IPS DF 6.9 (cell line): Measurements from ENCODE around the gene CAMK1D.
"Not testable (repeated sequence)": the region's sequence is repeated elsewhere in the genome, so short reads cannot be mapped to it uniquely, and the experiment has no call there.

Experiments
- DNase-seq: peaks from one replicate; pipeline ENCODE4 v3.0.0-alpha.2; 2013; ENCODE audit warnings: low read depth, low spot score
- H3K27ac ChIP-seq: one replicate; pipeline ENCODE4 v1.5.1; 2013; ENCODE audit warnings: low read length, control low read depth
- H3K27me3 ChIP-seq: 2 replicates; pipeline ENCODE4 v1.6.1; 2013; ENCODE audit warnings: mild to moderate bottlenecking, low read length; ENCODE audit not compliant: control insufficient read depth, insufficient read depth
- H3K36me3 ChIP-seq: 2 replicates; pipeline ENCODE4 v1.6.1; 2013; ENCODE audit warnings: low read length; ENCODE audit not compliant: control insufficient read depth, insufficient read depth
- H3K4me1 ChIP-seq: 2 replicates; pipeline ENCODE4 v1.6.1; 2013; ENCODE audit warnings: low read length; ENCODE audit not compliant: control insufficient read depth, insufficient read depth
- H3K4me3 ChIP-seq: 2 replicates; pipeline ENCODE4 v1.5.1; 2013; ENCODE audit warnings: mild to moderate bottlenecking, low read length
- H3K9me3 ChIP-seq: 2 replicates; pipeline ENCODE4 v1.6.1; 2013; ENCODE audit warnings: low read length, inconsistent platforms; ENCODE audit not compliant: control insufficient read depth, insufficient read depth
- WGBS: extraction: QIAGEN DNeasy Blood & Tissue Kit; methylation state at CpG from one replicate; pipeline ENCODE4 v1.1.7; 2013; ENCODE audit warnings: mixed read lengths, missing lambda C conversion rate; ENCODE audit not compliant: insufficient read length, insufficient coverage; 5-methylcytosine and 5-hydroxymethylcytosine counted together

The CAMK1D gene

GRCh38 chr10:12865515-12865914 lies 516.2 kb downstream of the CAMK1D start:
- not testable (repeated sequence) for H3K4me3 ChIP-seq, H3K27ac ChIP-seq, H3K4me1 ChIP-seq, DNase-seq, H3K9me3 ChIP-seq, H3K36me3 ChIP-seq, H3K27me3 ChIP-seq
- no CpG with 5 or more reads among the region's 6 CpGs for WGBS

DNA sequence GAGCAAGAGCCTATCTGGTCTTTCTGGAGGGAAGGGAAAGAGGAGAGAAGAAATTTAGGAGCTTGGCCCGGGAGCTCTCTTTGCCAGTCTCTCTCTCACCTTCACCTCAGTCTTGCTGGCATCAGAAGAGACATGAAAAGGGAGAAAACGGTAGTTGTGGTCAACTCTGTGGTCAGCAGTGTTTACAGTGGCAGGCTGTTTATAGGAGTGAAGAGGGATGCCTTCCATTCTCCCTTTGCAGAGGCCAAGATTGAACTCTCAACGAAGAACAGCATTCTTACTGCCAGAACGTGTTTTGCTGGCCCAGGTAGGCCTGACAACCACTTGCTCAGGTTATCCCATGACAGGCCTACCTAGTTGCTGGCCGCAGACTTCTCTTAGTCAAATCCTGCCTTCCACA lies 518.9 kb downstream of the CAMK1D start:
- no peaks in the 10 kb centered on the region for H3K9me3 ChIP-seq
- H3K27me3 ChIP-seq: no peaks in the 10 kb centered on the region
- no peak overlapping the region for H3K27ac ChIP-seq
- H3K4me3 ChIP-seq: no peak overlapping the region
- no CpG with 5 or more reads among the region's 5 CpGs for WGBS
- no peaks in the 10 kb centered on the region for H3K36me3 ChIP-seq
- no peak for DNase-seq
- H3K4me1 ChIP-seq: no peaks in the 10 kb centered on the region

- Histone ChIP-seq H3K4me1 (no peaks in the 10 kb centered on the region), H3K4me3 (no peak overlapping the region), H3K9me3 (no peaks in the 10 kb centered on the region), H3K27me3 (no peaks in the 10 kb centered on the region), H3K27ac (no peak overlapping the region), H3K36me3 (no peaks in the 10 kb centered on the region)
- no peak for DNase-seq
- no CpG with 5 or more reads among the region's 3 CpGs for WGBS
Observed at GRCh38 chr10:12869427-12869826, 520.1 kb downstream of the CAMK1D start.

DNA sequence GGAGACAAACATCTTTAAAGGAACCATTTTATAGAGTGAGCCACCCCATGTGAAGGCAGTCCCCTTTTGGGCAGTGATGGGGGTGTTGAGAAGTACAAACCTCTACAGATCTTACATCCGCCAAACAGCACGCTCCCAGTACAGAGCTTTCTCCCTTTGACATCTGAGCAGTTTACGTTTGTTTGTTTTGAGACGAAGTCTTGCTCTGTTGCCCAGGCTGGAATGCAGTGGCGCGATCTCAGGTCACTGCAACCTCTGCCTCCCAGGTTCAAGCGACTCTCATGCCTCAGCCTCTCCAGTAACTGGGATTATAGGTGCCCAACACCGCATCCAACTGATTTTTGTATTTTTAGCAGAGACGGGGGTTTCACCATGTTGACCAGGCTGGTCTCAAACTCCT lies 523.2 kb downstream of the CAMK1D start:
- no peak overlapping the region for H3K4me3 ChIP-seq
- DNase-seq: no peak
- H3K9me3 ChIP-seq: no peaks in the 10 kb centered on the region
- no peaks in the 10 kb centered on the region for H3K4me1 ChIP-seq
- WGBS: no CpG with 5 or more reads among the region's 9 CpGs
- no peaks in the 10 kb centered on the region for H3K36me3 ChIP-seq
- H3K27ac ChIP-seq: no peak overlapping the region
- H3K27me3 ChIP-seq: no peaks in the 10 kb centered on the region

DNA sequence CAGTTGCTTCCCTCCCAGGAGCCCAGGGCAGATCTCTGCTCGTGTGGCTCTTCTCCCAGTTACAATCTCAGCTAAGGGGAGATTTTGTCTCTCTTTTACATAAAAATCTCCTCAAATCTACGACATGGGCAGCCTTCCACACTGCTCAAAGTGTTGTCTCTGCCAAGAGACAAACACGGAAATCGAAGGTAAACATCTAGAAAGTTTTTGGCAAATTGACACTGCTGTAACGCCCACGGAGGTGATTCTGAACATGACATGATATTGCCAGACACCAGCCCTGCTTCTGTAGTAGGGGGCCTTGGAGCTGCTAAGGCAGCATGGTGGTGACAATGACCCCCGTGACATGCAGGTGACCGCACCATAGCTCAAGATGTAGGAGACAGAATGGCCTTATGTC lies 523.8 kb downstream of the CAMK1D start:
- Histone ChIP-seq H3K27ac (no peak overlapping the region), H3K4me1 (no peaks in the 10 kb centered on the region), H3K9me3 (no peaks in the 10 kb centered on the region), H3K27me3 (no peaks in the 10 kb centered on the region), H3K36me3 (no peaks in the 10 kb centered on the region), H3K4me3 (no peak overlapping the region)
- no peak for DNase-seq
- WGBS: no CpG with 5 or more reads among the region's 8 CpGs

- no CpG with 5 or more reads among the region's 6 CpGs for WGBS
- H3K27ac ChIP-seq: no peak overlapping the region
- no peaks in the 10 kb centered on the region for H3K27me3 ChIP-seq
- H3K4me3 ChIP-seq: no peak overlapping the region
- H3K4me1 ChIP-seq: no peaks in the 10 kb centered on the region
- H3K36me3 ChIP-seq: no peaks in the 10 kb centered on the region
- no peak for DNase-seq
- no peaks in the 10 kb centered on the region for H3K9me3 ChIP-seq
Observed at GRCh38 chr10:12874501-12874900, 525.2 kb downstream of the CAMK1D start.

DNA sequence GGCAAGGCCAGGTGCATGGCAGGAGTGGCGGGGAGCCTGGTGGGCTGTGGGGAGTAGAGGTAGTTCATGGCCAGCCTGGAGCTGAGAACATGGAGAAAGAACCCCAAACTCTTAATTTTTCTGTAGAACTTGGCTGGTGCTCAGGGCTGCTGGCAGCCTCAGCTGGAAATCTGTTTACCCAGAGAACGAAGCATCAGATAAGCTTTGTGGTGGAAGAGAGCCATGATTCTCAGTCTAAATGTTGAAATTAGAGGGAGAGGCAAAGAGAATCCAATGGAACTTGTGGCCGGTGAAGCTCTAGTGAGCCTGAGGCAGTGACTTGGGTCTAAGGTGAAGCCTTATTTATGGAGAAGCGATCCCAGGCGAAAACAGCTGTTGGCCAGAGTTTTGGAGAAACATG lies 525.8 kb downstream of the CAMK1D start:
- no peak for DNase-seq
- H3K36me3 ChIP-seq: no peaks in the 10 kb centered on the region
- H3K27me3 ChIP-seq: no peaks in the 10 kb centered on the region
- WGBS: no CpG with 5 or more reads among the region's 5 CpGs
- no peak overlapping the region for H3K27ac ChIP-seq
- no peak overlapping the region for H3K4me3 ChIP-seq
- no peaks in the 10 kb centered on the region for H3K9me3 ChIP-seq
- H3K4me1 ChIP-seq: no peaks in the 10 kb centered on the region

- Histone ChIP-seq H3K36me3 (no peaks in the 10 kb centered on the region), H3K9me3 (no peaks in the 10 kb centered on the region), H3K27me3 (no peaks in the 10 kb centered on the region), H3K27ac (no peak overlapping the region), H3K4me1 (no peaks in the 10 kb centered on the region), H3K4me3 (no peak overlapping the region)
- DNase-seq: no peak
- WGBS: no CpG with 5 or more reads among the region's 5 CpGs
Observed at GRCh38 chr10:12876266-12876665, 526.9 kb downstream of the CAMK1D start.

DNA sequence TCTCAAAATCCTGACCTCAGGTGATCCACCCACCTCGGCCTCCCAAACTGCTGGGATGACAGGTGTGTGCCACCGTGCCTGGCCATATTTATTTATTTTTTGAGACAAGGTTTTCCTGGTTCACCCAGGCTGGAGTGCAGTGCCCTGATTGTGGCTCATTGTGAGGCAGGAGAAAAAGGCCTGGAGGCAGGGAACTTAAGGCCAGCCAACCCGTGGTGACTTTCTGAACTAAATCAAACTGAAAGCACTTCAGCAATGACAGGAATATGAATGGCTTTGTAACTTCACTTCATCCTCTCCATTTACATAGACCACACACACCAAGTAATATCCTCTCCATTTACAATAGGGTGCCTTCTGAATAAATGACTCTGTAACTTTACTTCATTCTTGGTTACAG lies 527.8 kb downstream of the CAMK1D start:
- Histone ChIP-seq H3K27me3 (no peaks in the 10 kb centered on the region), H3K4me1 (no peaks in the 10 kb centered on the region), H3K27ac (no peak overlapping the region), H3K36me3 (no peaks in the 10 kb centered on the region), H3K9me3 (no peaks in the 10 kb centered on the region), H3K4me3 (no peak overlapping the region)
- no peak for DNase-seq
- no CpG with 5 or more reads among the region's 3 CpGs for WGBS

DNA sequence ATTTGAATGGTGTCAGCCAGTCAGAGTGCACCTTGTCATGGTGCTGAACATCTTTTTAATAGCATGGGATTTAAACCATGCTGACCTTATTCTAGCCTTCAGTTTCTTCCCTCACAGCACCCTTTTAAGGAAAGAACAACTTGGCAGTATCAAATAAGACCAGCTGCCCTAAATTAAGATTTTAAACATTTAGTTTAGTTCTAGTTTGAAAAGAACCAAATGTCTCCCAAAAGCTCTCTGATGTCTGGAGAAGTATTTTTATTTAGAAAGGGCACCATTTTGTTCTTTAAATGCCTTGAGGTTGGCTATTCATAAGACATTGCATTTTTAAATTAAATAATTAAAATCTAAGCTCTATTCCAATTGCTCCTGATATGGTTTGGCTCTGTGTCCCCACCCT lies 531.1 kb downstream of the CAMK1D start:
- Histone ChIP-seq H3K9me3 (no peaks in the 10 kb centered on the region), H3K27ac (no peak overlapping the region), H3K4me1 (no peaks in the 10 kb centered on the region), H3K36me3 (no peaks in the 10 kb centered on the region), H3K27me3 (no peaks in the 10 kb centered on the region), H3K4me3 (no peak overlapping the region)
- DNase-seq: no peak

DNA sequence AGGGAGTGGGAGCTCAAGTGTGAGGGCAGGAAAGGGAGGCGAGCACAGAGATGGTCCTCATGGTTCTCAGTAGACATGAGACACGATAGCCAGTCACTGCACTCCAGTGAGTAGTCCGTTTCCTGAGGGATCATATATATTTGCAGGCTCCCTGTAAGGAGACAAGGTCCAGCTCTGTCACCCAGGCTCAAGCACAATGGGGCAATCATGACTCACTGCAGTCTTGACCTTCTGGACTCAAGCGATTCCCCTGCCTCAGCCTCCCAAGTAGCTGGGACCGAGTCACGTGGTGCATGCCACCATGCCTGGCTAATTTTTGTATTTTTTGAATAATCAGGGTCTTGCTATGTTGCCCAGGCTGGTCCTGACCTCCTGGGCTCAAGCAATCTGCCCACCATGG lies 535.5 kb downstream of the CAMK1D start:
- Histone ChIP-seq H3K27ac (no peak overlapping the region), H3K36me3 (no peaks in the 10 kb centered on the region), H3K9me3 (no peaks in the 10 kb centered on the region), H3K4me1 (0 out of 2 replicates have a peak, but pooled peaks cover 1% of the 10 kb centered on the region), H3K4me3 (no peak overlapping the region), H3K27me3 (no peaks in the 10 kb centered on the region)
- WGBS: no CpG with 5 or more reads among the region's 6 CpGs
- DNase-seq: no peak
